IPS DF 4.7 (cell line): ENCODE data around the gene NOVA1.

Experiments used
- DNase-seq: peaks from one replicate; pipeline ENCODE4 v3.0.0-alpha.2; 2013; ENCODE audit warnings: low spot score; ENCODE audit errors: extremely low read depth

Gene NOVA1

DNA sequence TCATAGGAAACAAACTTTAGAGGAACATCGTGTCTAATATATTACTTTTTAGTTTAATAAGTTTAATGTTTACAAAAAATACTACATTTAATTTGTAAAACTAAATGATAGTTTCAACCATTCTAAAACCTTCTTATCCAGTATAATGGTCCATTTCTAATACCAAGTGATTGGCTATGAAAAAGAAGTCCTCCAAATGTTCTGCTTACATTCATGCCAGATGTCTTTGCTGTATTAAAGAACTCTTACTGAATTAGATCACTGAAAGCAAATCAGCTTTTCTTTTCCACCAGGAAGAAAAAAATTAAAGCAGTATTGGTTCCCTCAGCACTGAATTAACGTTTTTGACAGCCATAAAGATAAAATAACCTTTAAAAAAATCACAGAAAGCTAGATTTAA, 3.7 kb downstream of the NOVA1 start:
- no peak for DNase-seq

DNA sequence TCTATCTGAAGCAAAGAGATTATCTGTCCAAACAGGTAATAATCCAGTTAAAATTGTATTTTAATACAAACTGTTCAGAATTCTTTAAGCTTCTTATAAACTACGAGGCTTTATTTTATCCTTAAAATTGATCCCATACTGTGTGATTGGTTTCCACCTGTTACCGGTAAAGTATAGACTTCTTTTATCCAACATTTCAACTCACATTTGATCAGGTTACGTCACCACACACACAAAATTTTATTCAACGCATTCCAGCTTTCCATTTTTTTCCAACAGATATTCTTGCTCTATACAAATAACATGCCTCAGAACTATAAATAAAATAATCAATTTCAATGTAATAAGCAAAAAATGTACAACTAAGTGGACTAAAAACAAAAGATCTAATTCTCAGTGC, 4.5 kb downstream of the NOVA1 start:
- no peak for DNase-seq

DNA sequence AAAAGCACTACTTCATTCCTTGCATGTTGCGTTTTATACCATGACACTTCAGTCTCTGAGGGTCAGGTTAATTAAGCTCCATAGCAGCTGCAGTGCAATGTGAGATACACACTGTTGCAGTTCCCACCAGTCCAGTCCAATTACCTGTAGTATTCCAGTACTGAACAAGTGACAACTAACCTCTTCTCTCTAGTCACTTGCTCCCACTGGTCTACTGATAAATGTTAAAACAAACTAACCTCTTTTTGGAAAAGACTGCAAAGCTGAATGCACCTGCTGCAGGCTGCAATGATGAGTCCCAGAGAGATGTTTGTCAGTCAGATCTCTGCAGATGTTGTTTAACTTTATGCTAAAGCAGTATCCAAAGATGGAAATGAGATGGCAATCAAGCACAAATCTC, 7.9 kb downstream of the NOVA1 start:
- no peak for DNase-seq

DNA sequence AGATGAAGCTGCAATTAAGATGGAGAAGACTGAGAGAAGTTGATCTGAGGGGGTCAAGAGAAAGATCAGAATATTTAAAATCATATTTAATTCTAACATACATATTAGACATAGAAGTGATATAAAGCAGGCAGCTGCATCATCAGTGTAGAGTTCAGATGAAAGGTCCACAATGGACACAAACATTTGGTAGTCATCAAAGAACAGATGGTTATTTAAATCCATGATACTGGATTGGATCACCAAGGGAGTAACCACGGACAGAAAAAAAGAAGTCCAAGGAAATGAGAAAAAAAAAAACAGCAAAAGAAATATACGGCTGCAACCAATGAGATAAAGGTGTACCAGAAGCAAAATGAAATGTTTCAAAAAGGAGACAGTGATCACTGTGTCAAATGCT, 20.1 kb downstream of the NOVA1 start:
- no peak for DNase-seq

DNA sequence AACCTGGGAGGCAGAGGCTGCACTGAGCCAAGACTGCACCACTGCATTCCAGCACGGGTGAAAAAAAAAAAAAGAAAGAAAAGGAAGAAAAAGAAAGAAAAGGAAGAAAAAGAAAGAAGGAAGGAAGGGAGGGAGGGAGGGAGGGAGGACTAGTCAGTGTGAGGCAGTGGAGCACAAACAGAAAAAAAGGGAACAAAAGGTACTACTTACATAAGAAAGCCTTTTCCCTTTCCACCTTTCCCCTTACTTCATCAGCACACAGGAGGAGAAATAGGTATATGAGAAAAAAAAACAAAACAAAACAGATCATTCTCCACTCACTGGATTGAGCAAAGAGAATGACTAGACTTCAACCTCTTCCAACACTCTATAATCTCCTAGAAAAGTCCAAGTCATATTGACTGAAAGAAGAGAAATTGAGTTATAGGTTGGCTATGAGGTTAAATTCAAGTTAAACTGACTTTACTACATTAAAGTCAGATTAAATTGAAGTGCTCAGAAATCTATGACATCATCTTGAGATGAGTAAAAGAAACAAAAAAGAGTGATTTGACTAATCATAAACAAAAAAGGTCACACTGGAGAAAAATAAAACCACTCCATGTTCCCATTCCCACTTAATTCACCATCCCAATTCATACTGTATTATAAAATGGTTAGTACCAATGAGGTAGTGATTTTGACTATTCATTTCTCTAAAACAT, 43.6 kb downstream of the NOVA1 start:
- no peak for DNase-seq

DNA sequence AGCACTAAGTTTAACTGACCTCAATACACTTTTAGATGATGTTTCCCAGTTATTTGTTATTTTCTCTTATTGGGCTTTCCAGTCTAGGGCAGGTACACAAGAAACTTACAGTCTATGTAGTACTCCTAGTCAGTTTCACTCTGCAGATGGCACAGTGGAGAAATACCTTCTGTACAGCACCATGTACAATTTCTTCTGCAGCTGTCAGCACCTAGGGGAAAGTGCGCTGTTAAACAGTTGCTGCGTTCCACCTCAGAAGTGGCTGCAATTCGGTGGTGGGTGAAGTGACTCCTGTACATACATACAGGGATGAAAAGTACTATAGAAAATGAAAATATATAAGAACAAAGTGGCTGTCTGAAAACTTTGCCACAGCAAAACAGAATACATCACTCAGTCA, 48.3 kb downstream of the NOVA1 start:
- no peak for DNase-seq

DNA sequence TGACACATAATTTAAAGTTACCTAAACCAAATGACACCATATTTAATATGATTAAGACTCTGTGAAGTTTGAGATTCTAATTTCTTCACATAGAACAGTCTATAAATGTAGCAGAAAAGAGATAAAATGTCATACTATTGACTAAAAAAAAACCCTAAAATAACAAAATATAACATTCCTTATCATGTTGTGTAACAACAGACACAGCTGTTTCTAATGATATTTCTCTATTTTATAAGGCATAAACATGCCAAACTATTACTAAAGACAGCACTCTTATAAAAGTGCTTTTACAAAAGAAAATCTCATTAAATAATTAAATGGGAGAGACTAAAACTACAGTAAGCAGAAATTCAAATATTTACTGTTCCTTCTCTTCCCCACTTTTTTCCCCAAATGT, 49.4 kb downstream of the NOVA1 start:
- no peak for DNase-seq

DNA sequence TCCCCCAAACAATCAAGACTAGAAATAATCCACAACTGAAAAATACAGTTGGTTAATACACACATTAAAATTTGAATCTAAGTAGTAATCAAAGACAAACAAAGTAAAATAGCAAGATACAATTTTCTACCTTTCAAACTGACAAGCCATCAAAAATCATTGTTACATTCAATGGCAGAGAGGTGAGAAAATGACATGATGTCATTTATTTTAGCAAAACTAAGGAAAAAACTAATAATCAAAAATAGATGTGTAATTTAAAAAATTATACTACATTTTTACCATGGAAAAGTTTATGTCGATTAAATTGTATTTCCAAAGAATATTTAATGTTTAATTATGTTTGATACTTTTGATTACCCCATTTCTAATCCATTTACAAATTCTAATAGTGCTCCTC, 59.7 kb downstream of the NOVA1 start:
- no peak for DNase-seq

DNA sequence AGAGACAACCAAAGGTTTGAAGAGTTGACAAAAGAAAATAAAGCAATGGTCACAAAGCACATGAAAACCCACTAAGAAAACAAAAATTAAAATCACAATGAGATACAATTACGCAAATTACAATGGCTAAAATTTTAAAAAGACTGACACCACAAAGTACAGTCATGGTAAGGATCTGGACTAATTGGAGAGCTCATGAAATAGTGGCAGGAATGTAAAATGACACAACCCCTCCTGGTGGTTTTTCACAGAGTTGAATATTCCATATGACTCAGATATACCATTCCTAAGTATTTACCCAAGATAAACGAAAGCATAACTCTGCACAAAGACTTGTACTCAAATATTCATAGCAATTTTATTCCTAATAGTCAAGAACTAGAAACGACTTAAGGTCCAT, 65.9 kb downstream of the NOVA1 start:
- no peak for DNase-seq

DNA sequence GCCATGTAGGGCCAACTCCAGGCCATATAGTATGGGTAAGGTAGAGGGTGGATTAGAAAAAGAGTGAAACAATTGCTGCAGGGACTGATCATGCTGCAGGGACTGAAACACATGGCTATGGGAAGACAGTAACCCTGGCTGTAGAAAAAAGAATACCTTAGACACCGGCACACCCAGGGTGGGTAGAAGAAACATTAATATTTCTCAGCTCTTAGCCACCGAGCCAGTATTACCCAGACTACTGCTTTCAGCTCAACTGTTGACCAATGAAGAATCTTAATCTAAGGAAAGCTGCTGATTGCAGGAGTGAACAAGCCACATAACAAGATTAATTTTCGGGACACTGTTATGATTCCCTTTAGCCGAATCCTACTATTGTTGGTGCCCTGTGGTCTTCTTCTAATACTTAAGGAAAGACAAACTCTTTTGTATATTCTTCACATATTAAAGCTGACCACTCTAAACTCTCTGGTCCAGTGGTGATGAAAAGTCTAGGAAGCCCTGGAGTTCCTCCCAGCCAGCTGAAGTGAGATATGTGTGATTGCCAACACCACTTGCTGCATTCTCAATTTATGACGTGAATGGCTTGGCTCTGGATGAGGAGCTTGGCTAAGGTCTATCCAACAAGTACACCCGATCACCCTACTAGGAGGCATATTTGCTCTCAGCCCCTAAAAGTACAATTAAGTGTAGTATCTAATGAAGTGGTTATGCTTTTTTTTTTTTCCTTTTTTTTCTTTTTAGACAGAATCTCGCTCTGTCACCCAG, 69.2 kb downstream of the NOVA1 start:
- no peak for DNase-seq

DNA sequence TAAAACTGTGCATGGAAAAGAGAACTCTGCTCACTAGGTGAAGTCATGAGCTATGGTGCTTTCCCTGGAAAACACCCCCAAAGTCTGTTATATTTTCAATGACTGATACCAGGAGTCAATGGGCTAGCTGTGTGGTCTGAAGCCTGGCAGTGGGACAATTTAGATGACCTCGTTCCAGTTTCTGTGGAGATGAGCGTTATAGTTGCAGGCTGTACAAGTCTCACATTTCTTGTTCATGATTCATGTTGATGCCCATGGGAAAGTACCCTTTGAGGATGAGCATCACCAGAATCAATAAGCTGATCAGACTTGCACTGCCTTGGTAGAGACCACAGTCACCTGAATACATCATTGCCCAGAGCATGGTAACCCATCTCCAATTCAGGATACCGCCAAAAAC, 70.7 kb downstream of the NOVA1 start:
- DNase-seq = no peak

DNA sequence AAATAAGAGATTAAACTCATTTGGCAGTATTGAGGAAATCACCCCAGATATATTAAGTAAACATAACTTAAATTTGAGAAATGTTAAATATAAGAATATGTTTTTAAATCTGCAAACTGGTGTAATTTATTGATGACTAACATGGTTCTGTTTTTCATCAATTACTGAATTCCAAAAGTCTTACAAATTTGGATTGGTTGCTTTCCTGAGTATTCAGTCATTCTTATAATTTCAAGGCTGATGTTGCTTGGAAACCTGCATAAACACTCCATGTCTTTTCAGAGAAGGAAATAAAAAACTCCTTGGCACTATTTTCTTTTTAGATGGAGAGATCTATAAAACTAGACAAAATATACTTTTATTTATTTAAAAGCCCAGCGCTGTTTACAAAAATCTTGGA, 71.7 kb downstream of the NOVA1 start:
- DNase-seq = no peak

DNA sequence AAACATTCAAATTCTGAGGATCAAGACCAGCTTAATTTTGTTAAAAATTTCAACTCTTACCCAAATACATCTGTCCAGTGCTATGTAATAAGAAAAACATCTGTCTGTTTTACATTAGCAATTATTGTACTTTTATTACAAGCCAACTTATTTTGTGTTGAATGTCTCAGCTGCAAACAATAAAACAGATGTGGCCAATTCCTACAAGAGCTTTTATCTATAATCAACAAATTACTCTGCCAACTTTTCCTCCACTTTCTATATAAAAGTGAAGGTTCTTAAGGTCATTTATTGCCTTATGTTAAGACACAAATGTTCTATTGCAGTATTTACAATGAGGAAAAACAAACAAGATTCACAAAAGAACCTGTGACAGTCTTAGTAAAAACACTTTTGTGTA, 72.7 kb downstream of the NOVA1 start:
- DNase-seq = no peak

DNA sequence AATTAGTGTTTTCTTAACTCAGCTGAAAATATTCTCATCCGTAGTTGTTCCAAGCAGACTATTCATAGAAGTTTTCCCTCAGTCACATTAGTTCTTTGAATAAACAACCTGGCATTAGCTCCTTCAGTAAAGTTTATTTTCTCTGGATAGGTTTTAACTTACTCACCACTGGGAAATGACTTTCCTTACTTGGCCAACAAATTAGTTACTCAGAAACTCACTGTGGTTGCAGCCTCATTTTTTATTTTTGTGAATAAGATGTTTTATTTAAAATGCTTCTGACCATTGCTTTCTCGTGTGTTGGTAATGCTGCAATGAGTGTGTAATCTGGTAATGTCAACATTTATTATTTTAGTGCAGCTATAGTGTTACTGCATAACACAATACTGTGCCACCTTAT, 74.9 kb downstream of the NOVA1 start:
- no peak for DNase-seq

DNA sequence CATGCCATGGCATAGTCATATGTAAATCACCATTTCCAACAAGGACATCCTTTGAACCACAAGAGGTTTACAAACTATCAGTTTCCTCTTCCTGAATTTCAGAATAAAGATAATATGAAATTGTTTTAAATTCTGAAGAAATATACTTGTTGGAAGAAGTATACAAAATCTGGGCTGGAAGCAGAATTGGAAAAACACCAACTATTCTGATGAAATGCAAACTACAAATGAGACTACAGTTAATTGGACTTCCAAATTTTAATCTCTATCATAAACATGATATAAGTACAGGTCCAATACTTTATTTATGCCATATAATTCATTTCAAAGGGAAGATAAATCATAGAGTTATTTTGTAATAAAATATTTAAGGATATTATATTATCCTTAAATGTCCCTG, 80.1 kb downstream of the NOVA1 start:
- no peak for DNase-seq

DNA sequence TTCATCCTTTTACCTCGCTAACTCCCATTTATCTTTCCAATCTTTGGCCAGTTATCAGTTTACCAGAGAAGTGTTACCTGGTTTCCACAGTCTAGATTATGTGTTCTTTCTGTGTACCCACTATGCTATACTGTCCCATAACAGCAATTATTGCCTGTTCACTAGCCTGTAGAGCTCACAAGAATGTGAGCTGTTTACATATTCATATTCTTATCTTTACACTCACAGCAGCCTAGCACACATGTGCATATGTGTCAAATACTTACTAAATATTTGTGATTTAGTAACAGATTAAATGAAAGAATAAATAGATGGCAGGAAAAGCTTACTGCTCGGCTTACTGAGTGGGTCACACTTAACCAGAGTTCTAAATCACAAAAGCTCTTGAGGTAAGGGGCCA, 97.8 kb downstream of the NOVA1 start:
- no peak for DNase-seq

DNA sequence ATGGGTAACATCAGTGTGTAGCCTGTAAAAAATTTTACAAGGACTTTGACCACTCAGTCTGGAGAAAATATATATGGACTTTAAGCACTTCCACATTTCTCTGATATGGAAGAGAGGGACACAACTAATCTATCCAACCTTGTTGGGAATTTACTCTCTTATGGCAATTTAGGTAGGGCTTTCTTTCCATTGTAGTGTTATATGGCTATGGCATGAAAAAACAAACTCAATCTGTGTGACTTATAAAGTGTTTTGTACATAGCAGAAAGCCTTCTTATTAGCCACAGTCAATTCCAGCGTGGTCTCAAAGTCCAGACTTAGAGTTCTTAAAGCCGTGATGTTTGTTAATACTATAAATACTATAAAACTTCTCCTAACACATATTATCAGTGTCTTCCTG, 98.3 kb downstream of the NOVA1 start:
- DNase-seq = no peak

DNA sequence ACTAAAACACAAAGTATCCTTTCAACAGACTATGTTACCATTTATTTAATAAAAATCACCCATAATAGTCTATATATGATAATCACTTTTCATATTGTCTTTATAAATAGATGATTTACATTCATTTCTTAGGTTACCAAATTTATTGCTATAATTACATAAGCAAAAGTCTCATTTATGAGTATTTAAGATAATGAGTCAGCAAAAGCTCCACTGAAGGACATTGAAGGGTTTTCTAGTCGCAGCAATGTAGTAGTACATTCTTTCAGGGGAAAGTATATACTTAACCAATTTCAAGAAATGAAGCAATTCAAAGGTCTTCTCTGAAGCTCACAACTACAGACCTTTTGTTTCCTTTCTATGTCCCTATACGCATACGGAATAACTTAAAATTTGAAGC, 110.9 kb downstream of the NOVA1 start:
- DNase-seq = no peak

DNA sequence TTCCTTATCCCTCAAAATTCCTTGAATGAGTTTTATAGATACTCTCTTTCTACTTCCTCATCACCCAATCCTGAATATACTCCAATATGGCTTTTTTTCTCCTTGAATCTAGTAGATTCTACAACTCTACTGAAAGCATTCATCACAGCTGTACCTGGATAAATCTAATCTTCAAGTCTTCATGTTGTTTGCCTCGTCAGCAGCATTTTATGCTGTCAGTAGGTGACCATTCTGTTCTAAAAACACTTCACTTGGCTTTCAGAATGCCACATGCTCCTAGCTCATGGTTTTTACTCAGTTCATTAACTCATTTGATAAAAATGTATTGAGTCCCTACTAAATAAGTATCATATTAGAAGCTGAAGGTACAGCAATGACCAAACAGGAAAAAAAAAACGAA, 113.3 kb downstream of the NOVA1 start:
- DNase-seq = no peak

DNA sequence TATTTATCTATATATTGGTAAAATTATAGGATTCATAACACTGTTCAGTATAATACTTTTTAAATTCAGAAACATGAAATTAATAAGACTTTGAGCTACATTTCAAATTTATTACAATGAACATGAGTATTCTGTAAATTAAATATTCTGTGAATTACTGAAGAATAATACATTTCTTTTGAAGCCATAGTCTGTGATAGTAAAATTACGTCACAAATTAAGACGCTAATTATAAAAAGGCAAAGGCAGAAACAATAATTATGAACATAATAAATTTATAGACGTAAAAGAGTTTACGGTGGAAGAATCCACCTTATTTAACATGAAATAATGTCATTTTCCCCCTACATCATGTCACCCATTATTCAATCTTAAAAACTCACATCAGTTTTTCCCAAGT, 118.9 kb downstream of the NOVA1 start:
- no peak for DNase-seq

DNA sequence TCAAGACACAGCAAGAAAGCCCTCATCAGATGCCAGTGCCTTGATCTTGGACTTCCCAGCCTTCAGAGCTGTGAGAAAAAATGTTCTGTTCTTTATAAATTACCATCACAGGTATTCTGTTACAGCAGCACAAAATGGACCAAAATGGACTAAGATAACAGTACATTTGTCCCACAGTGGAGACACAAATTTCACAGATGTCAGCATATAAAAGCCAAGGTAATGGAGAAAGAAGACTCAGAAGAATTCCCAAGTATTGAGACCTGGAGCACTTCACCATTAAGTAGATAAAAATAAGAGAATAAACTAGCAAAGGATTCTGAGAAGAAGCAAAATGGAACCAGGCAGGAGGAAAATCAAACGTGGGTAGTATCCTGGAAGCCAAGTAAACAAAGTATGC, 131.0 kb downstream of the NOVA1 start:
- DNase-seq = no peak

DNA sequence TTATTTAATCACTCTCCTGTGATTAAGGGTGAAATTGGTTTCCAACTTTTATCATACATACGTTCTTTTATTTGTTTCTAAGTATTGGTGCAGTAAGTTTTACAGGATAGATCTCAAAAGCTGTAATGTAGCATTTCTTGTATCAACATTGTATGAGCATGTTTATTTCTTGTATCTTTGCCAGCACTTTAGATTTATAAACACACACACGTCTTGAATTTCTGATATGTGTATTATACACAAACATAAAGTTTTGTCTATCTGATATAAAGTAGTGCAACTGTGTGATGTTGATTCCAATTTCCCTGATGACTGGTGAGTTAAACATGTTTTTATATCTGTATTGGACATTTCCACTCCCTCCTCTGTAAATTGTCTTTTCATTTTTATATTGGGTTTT, 134.7 kb downstream of the NOVA1 start:
- DNase-seq = no peak

DNA sequence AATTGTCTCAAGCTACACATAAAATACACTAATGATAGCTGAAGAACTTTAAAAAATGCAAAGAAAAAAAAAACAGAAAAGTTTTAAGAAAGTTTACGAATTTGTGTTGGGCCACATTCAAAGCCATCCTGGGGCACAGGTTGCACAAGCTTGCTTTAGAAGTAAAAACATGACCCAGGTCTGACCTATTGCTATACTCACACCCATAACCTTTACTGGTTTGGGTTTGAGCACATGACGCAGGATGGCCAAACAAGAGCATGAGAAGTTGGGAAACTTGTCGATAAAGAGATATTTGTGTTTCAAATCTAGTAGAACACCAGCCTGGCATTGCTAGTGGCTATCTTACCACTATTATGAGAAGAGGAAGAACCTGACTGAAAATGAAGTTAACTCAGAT, 143.7 kb downstream of the NOVA1 start:
- no peak for DNase-seq
